ENCODE measurements around the gene SCP2.

DNA sequence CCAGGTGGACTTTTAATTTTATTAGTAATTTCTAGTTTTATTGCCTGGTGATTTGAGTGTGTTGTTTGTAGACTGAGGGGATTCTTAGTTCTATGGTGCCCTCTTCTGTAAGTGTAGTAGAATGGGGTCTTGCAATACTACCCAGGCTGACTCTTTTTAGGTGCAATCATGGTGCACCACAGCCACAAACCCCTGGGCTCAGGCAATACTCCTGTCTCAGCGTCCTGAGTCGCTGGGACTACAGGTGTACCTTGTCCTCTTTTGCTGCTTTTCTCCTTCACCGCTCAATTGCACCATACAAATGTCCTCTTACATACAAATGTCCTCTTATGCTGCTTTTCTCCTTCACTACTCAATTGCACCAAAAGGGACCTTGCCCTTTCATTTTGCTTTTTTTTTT, 43.1 kb downstream of the SCP2 start:
- TF ChIP-seq, protein P1, sequence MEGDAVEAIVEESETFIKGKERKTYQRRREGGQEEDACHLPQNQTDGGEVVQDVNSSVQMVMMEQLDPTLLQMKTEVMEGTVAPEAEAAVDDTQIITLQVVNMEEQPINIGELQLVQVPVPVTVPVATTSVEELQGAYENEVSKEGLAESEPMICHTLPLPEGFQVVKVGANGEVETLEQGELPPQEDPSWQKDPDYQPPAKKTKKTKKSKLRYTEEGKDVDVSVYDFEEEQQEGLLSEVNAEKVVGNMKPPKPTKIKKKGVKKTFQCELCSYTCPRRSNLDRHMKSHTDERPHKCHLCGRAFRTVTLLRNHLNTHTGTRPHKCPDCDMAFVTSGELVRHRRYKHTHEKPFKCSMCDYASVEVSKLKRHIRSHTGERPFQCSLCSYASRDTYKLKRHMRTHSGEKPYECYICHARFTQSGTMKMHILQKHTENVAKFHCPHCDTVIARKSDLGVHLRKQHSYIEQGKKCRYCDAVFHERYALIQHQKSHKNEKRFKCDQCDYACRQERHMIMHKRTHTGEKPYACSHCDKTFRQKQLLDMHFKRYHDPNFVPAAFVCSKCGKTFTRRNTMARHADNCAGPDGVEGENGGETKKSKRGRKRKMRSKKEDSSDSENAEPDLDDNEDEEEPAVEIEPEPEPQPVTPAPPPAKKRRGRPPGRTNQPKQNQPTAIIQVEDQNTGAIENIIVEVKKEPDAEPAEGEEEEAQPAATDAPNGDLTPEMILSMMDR (IDR thresholded peaks at IDR 0.05): no peak
- TF ChIP-seq RCOR1 (IDR thresholded peaks at IDR 0.05; ENCODE audit: low read depth, low read length): no peak
- TF ChIP-seq, protein P2, sequence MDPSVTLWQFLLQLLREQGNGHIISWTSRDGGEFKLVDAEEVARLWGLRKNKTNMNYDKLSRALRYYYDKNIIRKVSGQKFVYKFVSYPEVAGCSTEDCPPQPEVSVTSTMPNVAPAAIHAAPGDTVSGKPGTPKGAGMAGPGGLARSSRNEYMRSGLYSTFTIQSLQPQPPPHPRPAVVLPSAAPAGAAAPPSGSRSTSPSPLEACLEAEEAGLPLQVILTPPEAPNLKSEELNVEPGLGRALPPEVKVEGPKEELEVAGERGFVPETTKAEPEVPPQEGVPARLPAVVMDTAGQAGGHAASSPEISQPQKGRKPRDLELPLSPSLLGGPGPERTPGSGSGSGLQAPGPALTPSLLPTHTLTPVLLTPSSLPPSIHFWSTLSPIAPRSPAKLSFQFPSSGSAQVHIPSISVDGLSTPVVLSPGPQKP (IDR thresholded peaks at IDR 0.05; ENCODE audit: low read depth, low read length): no peak
- no peak for TF ChIP-seq POLR2A (IDR thresholded peaks at IDR 0.05; ENCODE audit: low read length)
- TF ChIP-seq, protein P3, sequence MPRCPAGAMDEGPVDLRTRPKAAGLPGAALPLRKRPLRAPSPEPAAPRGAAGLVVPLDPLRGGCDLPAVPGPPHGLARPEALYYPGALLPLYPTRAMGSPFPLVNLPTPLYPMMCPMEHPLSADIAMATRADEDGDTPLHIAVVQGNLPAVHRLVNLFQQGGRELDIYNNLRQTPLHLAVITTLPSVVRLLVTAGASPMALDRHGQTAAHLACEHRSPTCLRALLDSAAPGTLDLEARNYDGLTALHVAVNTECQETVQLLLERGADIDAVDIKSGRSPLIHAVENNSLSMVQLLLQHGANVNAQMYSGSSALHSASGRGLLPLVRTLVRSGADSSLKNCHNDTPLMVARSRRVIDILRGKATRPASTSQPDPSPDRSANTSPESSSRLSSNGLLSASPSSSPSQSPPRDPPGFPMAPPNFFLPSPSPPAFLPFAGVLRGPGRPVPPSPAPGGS (IDR thresholded peaks at IDR 0.05): no peak
- no peak for TF ChIP-seq HOXB5 (CRISPR knock-in tag; IDR thresholded peaks at IDR 0.05)
- no peak for TF ChIP-seq BHLHE40 (IDR thresholded peaks at IDR 0.05; ENCODE audit: low read depth, low read length)
- TF ChIP-seq JUNB (IDR thresholded peaks at IDR 0.05): no peak
- no peak for TF ChIP-seq ZFP36 (IDR thresholded peaks at IDR 0.05; ENCODE audit: borderline replicate concordance, partially characterized antibody)
- no peak for TF ChIP-seq NPAS2 (CRISPR knock-in tag; IDR thresholded peaks at IDR 0.05; ENCODE audit: borderline replicate concordance)
